GM12875 (cell line): ENCODE results near the gene SETD2.

Experiments
- H3K4me3 ChIP-seq: one replicate; pipeline ENCODE4 v1.5.1; 2011; ENCODE audit warnings: low read depth, low read length, control low read depth
- TF ChIP-seq, protein P1 (sequence below): IDR thresholded peaks from 2 replicates; pipeline ENCODE4 v1.5.1; 2011; ENCODE audit warnings: low read depth, mild to moderate bottlenecking, control low read depth, inconsistent platforms, low read length, moderate library complexity, borderline replicate concordance; ENCODE audit not compliant: insufficient read depth

SETD2 gene

DNA sequence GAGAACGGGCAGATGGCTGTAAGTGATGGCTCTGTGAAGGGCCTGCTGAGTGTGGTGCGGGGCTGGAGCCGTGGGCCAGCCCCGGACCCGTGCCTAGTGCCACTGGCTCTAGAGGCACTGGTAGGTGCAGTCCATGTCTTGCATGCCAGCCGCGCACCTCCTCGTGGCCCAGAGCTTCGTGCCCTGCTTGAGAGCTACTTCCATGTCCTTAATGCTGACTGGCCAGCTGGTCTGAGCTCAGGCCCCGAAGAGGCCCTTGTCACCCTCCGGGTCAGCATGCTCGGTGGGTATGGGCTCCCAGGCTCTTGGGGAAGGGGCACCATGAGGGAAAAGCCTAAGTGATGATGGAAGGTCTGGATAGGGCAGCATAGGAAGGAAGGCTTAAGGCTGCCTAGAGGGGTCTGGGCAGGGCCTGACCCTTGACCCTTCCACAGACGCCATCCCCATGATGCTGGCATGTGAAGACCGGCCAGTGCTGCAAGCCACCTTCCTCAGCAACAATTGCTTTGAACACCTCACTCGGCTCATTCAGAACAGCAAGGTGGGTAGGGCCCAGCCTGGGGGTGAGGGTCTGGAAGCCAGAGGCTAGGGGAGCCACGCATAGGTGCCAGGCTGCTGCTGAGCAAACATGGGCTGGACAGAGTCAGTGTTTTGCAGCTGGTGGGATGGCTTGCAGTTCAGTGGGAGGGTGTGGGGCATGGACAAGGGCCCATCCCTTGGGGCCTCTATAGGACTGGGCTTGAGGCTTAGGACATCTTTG is 172.3 kb downstream of the SETD2 start:
- TF ChIP-seq, protein P1, sequence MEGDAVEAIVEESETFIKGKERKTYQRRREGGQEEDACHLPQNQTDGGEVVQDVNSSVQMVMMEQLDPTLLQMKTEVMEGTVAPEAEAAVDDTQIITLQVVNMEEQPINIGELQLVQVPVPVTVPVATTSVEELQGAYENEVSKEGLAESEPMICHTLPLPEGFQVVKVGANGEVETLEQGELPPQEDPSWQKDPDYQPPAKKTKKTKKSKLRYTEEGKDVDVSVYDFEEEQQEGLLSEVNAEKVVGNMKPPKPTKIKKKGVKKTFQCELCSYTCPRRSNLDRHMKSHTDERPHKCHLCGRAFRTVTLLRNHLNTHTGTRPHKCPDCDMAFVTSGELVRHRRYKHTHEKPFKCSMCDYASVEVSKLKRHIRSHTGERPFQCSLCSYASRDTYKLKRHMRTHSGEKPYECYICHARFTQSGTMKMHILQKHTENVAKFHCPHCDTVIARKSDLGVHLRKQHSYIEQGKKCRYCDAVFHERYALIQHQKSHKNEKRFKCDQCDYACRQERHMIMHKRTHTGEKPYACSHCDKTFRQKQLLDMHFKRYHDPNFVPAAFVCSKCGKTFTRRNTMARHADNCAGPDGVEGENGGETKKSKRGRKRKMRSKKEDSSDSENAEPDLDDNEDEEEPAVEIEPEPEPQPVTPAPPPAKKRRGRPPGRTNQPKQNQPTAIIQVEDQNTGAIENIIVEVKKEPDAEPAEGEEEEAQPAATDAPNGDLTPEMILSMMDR: no peak
- no peak overlapping the region for H3K4me3 ChIP-seq

DNA sequence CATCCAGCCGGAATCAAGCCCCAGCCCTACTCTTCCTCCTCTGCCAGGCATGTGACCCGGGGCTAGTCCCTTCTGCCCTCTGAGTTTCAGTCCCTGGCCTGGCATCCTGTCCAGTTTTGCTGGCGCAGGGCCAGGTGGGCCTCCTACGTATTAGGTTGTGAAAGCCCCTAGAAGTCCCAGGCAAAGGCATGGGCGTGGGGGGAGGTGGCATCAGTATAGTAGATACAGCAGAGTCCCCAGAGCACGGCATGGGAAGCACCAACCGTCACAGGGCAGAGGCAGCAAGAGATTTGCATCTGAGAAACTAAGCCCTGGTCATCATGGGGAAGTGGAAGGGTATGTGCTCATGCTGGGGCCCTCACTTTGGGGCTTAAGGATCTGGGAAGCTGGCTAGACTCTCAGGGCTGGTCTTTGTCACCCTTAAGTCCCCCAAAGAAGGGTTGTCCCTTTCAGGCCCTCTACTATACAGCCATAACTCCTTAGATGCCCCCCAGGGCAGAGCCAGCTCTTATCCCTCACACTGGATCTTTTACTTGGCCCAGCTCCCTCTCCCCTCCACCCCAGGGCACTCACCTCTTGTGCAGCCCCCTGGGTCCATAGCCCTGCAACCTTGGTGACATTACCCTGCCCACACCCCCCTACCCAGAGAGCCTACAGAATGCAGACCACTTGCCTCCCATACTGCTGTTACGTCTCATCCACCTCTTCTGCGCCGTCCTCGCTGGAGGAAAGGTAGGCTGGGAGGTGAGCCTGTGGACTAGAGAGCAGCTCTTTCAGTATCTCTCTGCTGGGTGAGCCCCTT is 173.1 kb downstream of the SETD2 start:
- TF ChIP-seq, protein P1: no peak
- no peak overlapping the region for H3K4me3 ChIP-seq

DNA sequence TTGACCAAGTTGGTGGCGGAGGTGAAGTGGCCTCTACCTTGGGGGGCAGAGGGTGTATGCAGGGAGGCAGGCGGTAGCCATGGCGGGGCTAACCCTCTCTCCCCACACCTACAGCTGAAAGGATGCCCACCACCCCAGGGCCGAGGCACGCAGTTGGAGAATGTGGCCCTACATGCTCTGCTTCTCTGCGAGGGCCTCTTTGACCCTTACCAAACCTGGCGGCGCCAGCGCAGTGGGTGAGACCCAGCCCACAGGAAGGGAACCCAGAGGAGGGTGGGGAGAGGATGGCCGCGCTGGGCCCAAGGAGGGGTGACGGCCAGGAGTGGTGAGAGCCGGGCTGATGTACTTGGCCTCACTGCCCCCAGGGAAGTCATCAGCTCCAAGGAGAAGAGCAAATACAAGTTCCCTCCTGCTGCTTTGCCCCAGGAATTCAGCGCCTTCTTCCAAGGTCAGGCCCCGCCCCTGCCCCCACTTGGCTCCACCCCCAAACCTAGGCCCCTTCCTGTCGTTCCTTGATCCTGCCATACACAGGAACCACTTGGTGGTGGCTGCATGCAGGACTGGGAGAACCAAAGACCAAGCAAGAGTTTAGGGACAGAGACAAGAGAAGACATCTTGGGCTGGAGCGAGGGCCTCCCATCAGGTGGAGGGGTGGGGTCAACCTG is 174.6 kb downstream of the SETD2 start:
- no peak overlapping the region for H3K4me3 ChIP-seq
- TF ChIP-seq, protein P1: no peak

DNA sequence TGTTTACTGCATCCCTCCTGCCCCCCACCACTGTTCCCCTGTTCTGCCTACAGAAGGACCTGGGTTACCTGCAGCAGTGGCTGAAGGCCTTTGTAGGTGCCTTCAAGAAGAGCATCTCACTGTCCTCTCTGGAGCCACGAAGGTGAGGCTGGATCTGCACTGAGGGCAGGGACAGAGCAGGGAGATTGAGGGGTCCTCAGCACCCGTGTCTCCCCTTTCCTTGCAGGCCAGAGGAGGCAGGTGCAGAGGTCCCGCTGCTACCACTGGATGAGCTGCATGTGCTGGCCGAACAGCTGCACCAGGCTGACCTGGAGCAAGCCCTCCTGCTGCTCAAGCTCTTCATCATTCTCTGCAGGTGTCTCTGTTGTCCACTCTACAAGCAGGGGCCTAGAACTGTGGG is 175.3 kb downstream of the SETD2 start:
- no peak overlapping the region for H3K4me3 ChIP-seq
- TF ChIP-seq, protein P1: no peak

DNA sequence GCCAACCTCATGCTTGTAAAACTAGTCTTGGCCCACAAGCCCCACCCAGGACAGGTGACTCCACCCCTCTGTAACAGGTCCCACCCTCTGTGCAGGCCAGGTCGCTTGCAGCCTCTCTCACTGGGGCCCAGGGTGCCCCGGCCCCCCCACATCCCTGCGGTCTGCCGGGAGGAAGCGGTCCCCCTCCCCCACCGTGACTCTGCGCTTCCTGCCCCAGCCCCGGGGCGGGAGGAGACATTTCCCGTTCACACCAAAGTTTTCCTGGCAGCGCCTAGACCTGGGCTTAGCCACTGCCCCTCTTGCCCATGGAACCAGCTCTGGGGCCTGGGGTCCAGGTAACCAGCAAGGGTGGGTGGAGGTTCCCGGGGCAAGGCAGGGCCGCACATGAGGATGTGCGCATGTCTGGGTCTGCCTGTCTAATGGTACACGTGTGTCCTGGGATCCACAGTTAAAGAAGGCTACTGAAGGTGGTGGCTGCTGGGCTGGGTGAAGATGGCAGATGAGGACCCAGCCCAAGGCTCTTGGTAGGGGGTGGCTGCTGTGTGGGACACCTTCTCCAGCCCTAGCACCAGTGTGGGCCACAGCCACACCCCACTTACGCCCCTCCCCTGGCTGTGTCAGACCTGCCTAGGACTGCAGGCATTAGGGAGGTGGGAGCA is 176.0 kb downstream of the SETD2 start:
- peak overlapping the region; percentile 44 for H3K4me3 ChIP-seq
- TF ChIP-seq, protein P1: no peak

DNA sequence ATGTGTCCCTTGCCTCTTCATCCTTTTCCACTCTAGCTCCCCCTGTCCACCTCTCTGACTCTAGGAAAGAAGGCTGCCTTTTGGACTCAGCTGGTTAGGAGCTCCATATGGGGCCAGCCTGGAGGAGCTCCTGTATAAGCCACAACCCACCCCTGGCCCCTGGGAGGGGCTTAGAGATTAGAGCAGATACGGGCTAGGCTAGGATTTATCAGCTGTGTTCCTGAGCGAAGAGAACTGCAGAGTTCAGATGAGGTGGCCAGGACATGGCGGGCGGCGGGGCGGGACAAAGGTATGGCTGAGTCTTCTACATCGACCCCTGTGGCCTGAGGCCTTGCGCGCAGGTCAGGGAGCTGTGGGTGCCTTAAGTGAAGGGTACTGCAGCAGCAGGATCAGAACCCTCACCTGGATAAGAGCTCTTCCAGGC is 176.6 kb downstream of the SETD2 start:
- TF ChIP-seq, protein P1: no peak
- peak overlapping the region; percentile 44 for H3K4me3 ChIP-seq
